Right forelimb (tissue), 1 donor: Measurements from ENCODE around the gene INHBC.

Source experiments
- DNase-seq: peaks from one replicate; pipeline ENCODE4 v3.0.0-alpha.2; 2018

The INHBC gene

DNA sequence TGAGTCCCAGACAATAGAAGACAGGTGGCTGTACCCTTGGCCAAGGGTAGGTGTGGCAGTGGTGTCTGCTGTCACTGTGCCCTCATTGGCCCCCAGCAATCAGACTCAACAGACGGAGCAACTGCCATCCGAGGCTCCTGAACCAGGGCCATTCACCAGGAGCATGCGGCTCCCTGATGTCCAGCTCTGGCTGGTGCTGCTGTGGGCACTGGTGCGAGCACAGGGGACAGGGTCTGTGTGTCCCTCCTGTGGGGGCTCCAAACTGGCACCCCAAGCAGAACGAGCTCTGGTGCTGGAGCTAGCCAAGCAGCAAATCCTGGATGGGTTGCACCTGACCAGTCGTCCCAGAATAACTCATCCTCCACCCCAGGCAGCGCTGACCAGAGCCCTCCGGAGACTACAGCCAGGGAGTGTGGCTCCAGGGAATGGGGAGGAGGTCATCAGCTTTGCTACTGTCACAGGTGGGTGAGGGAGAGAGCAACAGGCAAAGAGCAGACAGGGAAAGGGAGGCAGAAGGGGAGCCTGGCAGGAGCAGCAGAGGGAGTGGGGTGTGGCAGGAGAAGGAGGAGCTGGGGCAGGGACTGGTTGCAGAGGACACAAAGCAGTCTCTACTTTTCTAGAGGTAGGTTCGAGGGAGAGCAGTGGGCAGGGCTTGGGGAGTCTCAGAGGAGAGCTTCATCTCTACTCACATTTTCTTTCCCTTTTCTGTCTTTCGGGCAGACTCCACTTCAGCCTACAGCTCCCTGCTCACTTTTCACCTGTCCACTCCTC, 21.0 kb downstream of the INHBC start:
- peak; percentile 39 for DNase-seq

DNA sequence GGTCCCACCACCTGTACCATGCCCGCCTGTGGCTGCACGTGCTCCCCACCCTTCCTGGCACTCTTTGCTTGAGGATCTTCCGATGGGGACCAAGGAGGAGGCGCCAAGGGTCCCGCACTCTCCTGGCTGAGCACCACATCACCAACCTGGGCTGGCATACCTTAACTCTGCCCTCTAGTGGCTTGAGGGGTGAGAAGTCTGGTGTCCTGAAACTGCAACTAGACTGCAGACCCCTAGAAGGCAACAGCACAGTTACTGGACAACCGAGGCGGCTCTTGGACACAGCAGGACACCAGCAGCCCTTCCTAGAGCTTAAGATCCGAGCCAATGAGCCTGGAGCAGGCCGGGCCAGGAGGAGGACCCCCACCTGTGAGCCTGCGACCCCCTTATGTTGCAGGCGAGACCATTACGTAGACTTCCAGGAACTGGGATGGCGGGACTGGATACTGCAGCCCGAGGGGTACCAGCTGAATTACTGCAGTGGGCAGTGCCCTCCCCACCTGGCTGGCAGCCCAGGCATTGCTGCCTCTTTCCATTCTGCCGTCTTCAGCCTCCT, 21.6 kb downstream of the INHBC start:
- DNase-seq, result peak; percentile 51

DNA sequence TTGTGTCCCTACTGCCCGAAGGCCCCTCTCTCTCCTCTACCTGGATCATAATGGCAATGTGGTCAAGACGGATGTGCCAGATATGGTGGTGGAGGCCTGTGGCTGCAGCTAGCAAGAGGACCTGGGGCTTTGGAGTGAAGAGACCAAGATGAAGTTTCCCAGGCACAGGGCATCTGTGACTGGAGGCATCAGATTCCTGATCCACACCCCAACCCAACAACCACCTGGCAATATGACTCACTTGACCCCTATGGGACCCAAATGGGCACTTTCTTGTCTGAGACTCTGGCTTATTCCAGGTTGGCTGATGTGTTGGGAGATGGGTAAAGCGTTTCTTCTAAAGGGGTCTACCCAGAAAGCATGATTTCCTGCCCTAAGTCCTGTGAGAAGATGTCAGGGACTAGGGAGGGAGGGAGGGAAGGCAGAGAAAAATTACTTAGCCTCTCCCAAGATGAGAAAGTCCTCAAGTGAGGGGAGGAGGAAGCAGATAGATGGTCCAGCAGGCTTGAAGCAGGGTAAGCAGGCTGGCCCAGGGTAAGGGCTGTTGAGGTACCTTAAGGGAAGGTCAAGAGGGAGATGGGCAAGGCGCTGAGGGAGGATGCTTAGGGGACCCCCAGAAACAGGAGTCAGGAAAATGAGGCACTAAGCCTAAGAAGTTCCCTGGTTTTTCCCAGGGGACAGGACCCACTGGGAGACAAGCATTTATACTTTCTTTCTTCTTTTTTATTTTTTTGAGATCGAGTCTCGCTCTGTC, 22.3 kb downstream of the INHBC start:
- no peak for DNase-seq

- DNase-seq, result no peak
Observed at GRCh38 chr12:57458665-57459054, 24.1 kb downstream of the INHBC start.

DNA sequence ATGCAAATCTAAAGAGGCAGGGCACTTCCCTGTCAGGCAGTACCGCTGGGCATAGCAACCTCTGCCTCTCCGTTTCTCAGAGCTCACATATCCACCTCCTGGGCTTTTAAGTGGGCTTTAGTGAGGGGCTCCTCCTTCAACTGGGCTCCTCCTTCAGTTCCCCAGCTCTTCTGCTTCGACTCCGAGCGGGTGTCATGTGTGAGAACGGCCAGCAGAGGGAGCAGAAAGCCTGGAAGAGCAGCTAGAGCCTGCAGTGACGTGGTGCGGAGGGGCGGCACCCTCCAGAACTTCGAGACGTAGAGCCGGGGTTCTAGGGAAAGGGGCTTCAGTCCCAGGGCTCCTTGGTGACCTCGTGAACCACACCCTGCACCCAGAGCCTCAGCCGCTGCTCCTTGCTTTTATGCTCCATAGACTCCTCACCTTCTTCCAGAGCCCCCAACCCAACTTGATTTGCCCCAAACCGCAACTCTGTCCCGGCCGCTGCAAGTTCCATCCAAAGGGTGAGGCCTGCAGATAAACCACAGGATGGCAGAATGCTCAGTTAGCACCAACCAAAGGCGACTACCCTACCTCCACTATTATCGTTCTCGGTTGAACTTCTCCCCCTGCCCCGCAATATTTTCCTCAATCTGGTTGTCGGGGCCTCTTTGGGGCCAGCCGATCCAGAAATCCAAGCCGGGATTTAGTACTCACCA, 24.6 kb downstream of the INHBC start:
- peak; percentile 97 for DNase-seq

- peak; percentile 89 for DNase-seq
Observed at GRCh38 chr12:57459750-57460467, 25.3 kb downstream of the INHBC start, which contains the start of gene GLI1. Gene GLI1 (plus strand): TSS chr12:57459785. CDS start chr12:57463692, 3,907 bp downstream.

DNA sequence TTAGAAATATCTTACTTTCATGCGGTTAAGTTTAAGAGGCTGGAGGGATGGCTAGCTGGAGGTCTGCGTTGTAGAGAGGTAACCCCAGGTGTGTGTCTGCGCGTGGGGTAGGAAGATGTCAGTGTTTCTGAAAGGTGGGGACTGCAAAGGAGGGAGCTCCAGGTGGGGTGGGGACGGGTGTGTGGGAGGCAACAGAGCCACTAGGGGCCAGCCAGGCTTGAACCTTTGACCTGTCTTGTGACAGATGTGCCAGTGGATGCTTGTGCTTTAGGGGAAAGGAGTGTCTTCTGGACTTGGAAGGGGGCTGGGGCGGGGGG, 25.8 kb downstream of the INHBC start:
- no peak for DNase-seq

- peak; percentile 57 for DNase-seq
Observed at GRCh38 chr12:57460841-57461275, 26.3 kb downstream of the INHBC start.

GRCh38 chr12:57461276-57461916, 26.8 kb downstream of the INHBC start:
- DNase-seq, result peak; percentile 92

GRCh38 chr12:57461917-57462250, 27.3 kb downstream of the INHBC start:
- no peak for DNase-seq

DNA sequence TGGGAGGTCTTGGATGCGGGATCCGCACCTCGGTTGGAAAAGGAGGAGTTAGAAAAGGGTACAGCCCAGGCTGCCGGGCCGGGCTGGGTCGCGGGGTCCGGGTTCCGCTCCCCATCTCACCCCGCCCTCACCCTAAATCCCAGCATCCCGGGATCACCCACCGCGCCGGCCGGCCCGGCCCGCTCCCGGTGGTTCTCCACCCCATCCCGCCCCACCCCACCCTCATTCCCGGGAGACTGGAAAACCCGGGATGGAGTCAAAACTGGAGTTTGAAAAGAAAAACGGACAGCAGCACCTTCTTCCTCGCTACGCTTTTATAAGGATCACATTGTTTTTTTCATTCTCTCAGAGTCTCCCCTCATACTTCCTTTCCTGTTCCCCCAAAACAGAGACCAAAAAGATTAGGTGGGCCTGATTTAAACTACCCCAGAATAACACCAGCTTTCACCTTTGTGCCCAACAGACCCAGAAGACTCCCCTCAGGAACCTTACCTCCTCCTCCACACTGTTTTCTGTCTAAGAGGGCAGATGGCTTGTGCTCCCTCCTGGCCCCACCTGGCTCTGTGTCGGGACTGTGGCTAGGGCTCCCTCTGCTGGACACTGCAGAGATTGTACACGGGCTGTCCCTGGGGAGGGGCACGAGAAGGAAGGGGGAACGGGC, 27.8 kb downstream of the INHBC start:
- peak; percentile 91 for DNase-seq

DNA sequence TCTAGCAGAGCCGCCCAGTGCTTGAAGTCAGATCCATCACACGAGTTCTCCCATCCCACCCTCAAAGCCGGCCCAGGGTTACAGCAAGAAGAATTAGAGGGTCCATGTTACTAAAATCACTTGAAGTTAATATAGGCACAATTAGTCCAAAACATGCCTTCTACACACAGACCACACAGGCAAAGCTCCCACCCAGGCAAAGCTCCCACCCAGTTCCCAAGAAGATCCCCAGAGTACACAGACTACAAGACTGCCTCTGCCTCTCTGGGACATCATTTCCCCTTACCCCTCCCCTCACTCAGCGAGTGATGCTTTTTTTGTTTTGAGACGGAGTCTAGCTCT, 28.3 kb downstream of the INHBC start:
- DNase-seq, result no peak

GRCh38 chr12:57464569-57464968, 30.0 kb downstream of the INHBC start:
- DNase-seq, result no peak

DNA sequence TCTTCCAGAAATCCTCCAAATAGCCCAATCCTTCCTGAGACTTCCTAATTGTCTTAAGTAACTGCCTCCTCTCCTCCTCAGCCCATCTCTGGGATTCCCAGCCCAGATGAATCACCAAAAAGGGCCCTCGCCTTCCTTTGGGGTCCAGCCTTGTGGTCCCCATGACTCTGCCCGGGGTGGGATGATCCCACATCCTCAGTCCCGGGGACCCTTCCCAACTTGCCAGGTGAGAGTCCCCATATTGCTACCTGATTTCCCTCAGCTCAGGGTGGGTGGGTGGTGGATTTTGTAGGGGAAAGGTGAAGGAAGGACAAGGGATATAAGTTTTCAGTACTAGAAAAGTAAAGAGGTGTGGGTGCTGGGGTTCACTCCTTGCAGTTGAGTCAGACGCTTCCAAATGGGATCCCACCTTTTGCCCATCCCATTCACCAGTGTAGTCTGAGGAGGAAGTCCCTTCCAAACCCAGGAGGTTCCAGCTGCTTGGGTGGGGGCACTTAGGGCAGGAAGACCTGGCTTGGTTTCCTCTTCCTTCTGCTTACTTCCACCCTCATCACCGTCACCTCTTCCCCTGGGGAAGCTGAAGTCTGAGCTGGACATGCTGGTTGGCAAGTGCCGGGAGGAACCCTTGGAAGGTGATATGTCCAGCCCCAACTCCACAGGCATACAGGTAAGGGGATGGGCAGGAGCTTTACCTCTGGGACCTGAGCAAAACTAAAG, 30.6 kb downstream of the INHBC start:
- DNase-seq, result no peak

DNA sequence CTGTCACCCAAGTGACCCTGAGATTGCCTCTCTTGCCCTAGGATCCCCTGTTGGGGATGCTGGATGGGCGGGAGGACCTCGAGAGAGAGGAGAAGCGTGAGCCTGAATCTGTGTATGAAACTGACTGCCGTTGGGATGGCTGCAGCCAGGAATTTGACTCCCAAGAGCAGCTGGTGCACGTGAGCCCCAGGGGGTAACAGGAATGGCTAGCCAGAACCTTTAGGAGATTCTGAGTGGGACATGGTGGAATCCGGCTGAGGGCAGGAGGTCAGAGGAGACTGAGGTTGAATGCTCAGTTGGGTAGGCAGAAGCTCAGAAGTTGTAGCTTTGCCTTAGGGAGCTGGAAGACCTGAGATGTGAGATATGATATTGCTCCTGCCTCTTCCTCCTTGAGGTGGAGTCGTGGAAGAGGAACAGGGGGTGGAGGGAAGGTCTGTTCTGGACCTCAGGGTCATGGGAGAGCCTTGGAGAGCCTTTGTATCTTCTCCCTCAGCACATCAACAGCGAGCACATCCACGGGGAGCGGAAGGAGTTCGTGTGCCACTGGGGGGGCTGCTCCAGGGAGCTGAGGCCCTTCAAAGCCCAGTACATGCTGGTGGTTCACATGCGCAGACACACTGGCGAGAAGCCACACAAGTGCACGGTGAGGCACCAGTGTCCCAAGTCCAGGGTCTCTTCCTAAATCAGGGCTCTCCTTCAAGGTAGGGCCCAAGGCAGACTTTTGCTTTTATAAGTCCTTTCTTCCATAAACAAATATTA, 31.3 kb downstream of the INHBC start:
- DNase-seq, result no peak

DNA sequence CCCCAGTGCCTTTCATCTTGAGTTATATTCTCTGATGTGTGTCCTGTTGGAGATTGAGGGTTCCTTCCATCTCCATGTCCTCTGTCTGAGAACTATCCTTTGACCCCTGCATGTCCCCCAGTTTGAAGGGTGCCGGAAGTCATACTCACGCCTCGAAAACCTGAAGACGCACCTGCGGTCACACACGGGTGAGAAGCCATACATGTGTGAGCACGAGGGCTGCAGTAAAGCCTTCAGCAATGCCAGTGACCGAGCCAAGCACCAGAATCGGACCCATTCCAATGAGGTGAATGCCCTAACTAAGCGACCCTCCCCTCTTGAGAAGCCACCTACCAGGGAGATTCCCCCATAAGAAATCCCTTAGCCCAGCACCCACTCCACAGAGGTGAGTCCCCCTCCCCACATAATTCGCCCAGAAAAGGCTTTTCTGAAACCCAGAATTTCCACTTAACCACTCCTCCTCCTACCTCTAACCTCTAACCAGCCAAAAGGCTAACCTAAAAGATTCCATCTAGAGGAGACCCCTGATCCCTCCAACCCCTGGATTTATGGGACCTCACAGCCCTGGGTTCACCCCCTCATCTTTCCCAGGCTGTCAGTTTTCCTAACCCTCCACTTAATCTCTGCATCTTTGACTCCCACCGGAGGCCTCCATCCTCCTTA, 32.8 kb downstream of the INHBC start:
- DNase-seq, result no peak

GRCh38 chr12:57467915-57468314, 33.3 kb downstream of the INHBC start:
- DNase-seq, result no peak

DNA sequence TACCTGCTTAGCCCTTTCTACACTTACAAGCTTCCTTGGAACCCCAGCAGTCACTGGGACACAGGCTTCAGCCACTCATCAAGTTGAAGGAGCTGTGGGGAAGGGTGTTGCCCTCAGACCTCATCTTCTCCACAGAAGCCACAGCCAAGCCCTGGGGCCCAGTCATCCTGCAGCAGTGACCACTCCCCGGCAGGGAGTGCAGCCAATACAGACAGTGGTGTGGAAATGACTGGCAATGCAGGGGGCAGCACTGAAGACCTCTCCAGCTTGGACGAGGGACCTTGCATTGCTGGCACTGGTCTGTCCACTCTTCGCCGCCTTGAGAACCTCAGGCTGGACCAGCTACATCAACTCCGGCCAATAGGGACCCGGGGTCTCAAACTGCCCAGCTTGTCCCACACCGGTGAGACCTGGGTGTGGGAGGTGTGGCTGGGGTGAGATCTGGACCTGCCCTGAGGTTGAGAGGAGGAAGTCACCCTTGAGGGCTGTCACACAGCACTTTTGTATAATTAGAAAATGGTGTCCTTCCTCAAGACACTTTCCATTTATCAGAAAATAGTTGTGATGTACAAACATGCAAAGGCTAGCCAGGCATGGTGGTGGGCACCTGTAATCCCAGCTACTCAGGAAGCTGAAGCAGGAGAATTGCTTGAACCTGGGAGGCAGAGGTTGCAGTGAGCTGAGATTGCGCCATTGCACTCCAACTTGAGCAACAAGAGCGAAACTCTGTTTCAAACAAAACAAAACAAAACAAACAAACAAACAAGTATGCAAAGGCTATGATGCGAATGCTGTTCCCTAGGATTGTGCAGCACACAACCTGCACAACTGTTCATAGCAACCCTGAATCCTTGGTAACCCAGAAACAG, 34.9 kb downstream of the INHBC start:
- DNase-seq, result no peak
